Epithelial cell of proximal tubule (primary cell): ENCODE measurements around the gene ZFP1. TPM values are rescaled to one million over a fixed set of nuclear protein-coding genes. Genes with fewer than 3 reads are reported as not detected.
A peak's percentile ranks its signal among the peaks of the same experiment; 100 is the strongest.
"Not testable (repeated sequence)": the region's sequence is repeated elsewhere in the genome, so short reads cannot be mapped to it uniquely, and the experiment has no call there.

Experiments used
- DNase-seq: peaks from one replicate; pipeline ENCODE4 v3.0.0-alpha.2; 2011; ENCODE audit warnings: low read depth
- H3K4me3 ChIP-seq: 2 replicates; pipeline ENCODE4 v1.5.1; 2011; ENCODE audit warnings: low read depth, mild to moderate bottlenecking, low read length
- total RNA-seq: library from RNA; depleted of rRNA; stranded (reverse); fragments of >200 nt; gene quantifications from 2 replicates; pipeline ENCODE4 v1.2.3, GENCODE V29; 2015
- TF ChIP-seq, protein P1 (sequence below): conservative IDR thresholded peaks from 2 replicates; pipeline ENCODE4 v1.5.1; 2012; ENCODE audit warnings: low read depth, mild to moderate bottlenecking, low read length

ZFP1 gene
- total RNA-seq, 1 donor from 2014 or later = 8.1 TPM

GRCh38 chr16:75121949-75122568 lies 26.3 kb upstream of the ZFP1 start:
- DNase-seq = no peak
- H3K4me3 ChIP-seq = no peak overlapping the region
- TF ChIP-seq, protein P1, sequence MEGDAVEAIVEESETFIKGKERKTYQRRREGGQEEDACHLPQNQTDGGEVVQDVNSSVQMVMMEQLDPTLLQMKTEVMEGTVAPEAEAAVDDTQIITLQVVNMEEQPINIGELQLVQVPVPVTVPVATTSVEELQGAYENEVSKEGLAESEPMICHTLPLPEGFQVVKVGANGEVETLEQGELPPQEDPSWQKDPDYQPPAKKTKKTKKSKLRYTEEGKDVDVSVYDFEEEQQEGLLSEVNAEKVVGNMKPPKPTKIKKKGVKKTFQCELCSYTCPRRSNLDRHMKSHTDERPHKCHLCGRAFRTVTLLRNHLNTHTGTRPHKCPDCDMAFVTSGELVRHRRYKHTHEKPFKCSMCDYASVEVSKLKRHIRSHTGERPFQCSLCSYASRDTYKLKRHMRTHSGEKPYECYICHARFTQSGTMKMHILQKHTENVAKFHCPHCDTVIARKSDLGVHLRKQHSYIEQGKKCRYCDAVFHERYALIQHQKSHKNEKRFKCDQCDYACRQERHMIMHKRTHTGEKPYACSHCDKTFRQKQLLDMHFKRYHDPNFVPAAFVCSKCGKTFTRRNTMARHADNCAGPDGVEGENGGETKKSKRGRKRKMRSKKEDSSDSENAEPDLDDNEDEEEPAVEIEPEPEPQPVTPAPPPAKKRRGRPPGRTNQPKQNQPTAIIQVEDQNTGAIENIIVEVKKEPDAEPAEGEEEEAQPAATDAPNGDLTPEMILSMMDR = no peak

GRCh38 chr16:75122609-75123008 lies 25.7 kb upstream of the ZFP1 start:
- no peak overlapping the region for H3K4me3 ChIP-seq
- TF ChIP-seq, protein P1 = no peak
- no peak for DNase-seq

- no peak overlapping the region for H3K4me3 ChIP-seq
- TF ChIP-seq, protein P1 = no peak
- no peak for DNase-seq
Observed at GRCh38 chr16:75127713-75128415, 20.5 kb upstream of the ZFP1 start.

DNA sequence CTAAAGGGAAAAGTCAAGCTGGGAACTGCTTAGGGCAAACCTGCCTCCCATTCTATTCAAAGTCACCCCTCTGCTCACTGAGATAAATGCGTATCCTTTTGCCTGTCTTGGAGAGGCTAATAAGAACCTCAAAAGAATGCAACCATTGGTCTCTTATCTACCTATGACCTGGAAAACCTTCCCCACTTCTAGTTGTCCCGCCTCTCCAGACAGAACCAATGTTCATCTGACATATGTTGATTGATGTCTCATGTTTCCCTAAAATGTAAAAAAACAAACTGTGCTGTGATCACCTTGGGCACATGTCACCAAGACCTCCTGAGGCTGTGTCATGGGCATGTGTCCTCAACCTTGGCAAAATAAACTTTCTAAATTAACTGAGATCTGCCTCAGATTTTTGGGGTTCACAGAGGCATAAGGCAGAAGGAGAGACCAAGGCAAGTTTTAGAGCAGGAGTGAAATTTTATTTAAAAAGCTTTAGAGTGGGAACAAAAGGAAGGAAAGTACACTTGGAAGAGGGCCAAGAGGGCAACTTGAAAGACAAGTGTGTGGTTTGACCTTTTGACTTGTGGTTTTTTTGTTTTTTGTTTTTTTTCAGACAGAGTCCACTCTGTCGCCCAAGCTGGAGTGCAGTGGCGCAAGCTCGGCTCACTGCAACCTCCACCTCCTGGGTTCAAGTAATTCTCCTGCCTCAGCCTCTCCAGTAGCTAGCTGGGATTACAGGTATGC lies 18.7 kb upstream of the ZFP1 start:
- DNase-seq, H3K4me3 ChIP-seq: not testable (repeated sequence)

DNA sequence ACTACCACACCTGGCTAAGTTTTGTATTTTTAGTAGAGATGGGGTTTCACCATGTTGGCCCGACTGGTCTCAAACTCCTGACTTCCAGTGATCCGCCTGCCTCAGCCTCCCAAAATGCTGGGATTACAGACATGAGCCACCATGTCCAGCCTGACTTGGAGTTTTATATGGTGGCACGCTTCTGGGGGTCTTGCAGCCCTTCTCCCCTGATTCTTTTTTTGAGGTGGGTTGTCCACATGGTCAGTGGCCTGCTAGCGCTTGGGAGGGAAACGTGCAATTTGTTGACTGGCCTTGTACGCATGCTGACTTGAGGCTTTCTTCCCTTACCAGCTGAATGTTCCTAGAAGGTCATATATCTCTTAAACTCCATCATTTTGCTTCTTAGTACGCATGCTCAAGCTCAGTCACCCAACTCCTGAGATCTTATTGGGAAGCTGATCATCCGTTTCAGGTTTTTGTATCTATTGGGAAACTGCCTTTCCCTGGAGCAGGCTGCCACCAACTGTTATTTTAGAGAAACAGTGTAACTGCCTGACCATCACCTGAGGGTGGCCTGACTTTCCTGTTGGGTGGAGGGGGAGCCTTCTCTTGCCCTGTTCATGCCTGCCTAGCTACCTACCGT lies 18.1 kb upstream of the ZFP1 start:
- no peak overlapping the region for H3K4me3 ChIP-seq
- TF ChIP-seq, protein P1 = peak; percentile 12
- DNase-seq = no peak

- no peak for DNase-seq
- TF ChIP-seq, protein P1 = no peak
- H3K4me3 ChIP-seq = no peak overlapping the region
Observed at GRCh38 chr16:75131081-75131480, 17.2 kb upstream of the ZFP1 start.

DNA sequence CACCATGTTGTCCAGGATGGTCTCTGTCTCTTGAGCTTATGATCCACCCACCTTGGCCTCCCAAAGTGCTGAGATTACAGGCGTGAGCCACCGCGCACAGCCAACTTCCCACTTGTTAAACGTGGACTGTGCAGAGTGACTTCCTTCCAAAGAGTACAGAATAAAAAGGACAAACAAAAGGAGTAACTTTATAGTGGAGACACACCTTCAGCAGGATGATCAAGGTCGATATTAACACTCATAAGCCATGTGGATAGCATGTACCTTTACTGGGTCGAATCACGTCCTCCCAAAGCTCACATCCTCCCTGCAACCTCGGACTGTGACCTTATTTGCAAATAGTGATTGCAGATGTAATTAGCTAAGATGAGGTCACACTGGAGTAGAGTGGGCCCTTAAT lies 10.1 kb upstream of the ZFP1 start:
- DNase-seq = no peak
- no peak overlapping the region for H3K4me3 ChIP-seq
- TF ChIP-seq, protein P1 = no peak
